ENCODE data around the gene CD3E. TPM values are rescaled to one million over a fixed set of nuclear protein-coding genes. Genes with fewer than 3 reads are reported as not detected.

The CD3E gene
- total RNA-seq, 5 donors from 2014 or later (not counting 1 experiment from before 2014, with no cell fraction given), result 555 to 659 (median 596) TPM

- no peaks in the 10 kb centered on the region for H3K27me3 Mint-ChIP-seq
- peak overlapping the region; percentile 90 to 91 for H3K27ac Mint-ChIP-seq
- Histone ChIP-seq H3K27me3 (replicated peaks in 1 of 2; ENCODE audit: control insufficient read depth in 2 of 2, extremely low read depth in 1 of 2, insufficient read depth in 2 of 2, low read length in 1 of 2) (no peaks in the 10 kb centered on the region), H3K27ac (ENCODE audit: low read length) (peak overlapping the region; percentile 97), H3K9me3 (no peaks in the 10 kb centered on the region), H3K4me1 (ENCODE audit: control insufficient read depth in 1 of 2, extremely low read depth in 1 of 2, insufficient read depth in 2 of 2, low read length in 2 of 2) (peaks cover 32 to 58% of the 10 kb centered on the region in 2 experiments), H3K4me3 (ENCODE audit: control insufficient read depth in 1 of 2, extremely low read depth in 1 of 2, low read length in 1 of 2) (no peak overlapping the region), H3K36me3 (ENCODE audit: control insufficient read depth in 2 of 2, extremely low read depth in 1 of 2, insufficient read depth in 1 of 2, low read length in 1 of 2) (peaks cover under 1 to 38% of the 10 kb centered on the region in 2 donors)
- H3K4me3 Mint-ChIP-seq, result peak overlapping the region; percentile 15 to 46 (median 25)
- peak; percentile 11 to 37 (median 28) for ATAC-seq (replicated peaks in 1 of 4)
- ChIA-PET CTCF (interaction anchor here in 1 of 2 donors (0.6 to 1.2 kb wide), 3 partner anchors 29 to 514 kb away, joined by 3 to 4 read pairs (median 4); no protein-coding TSS in a partner anchor), POLR2A (interaction anchor here in 1 of 2 donors (0.7 to 1.0 kb wide), 3 partner anchors 26 to 578 kb away, joined by 3 to 4 read pairs (median 3); no protein-coding TSS in a partner anchor)
- H3K9me3 Mint-ChIP-seq, result no peaks in the 10 kb centered on the region
- DNase-seq, result peak in 1 of 35 experiments; percentile 53
- H3K4me1 Mint-ChIP-seq, result peaks cover 52 to 58% (median 52%) of the 10 kb centered on the region in 3 donors
- peaks cover 19% of the 10 kb centered on the region for H3K36me3 Mint-ChIP-seq
- no CpG with 5 or more reads among the region's 1 CpG for WGBS (ENCODE audit: insufficient coverage)
Observed at GRCh38 chr11:118334745-118335144, 30.2 kb downstream of the CD3E start.

GRCh38 chr11:118338637-118339061 is 34.1 kb downstream of the CD3E start:
- H3K4me1 ChIP-seq (ENCODE audit: control insufficient read depth in 1 of 2, extremely low read depth in 1 of 2, insufficient read depth in 2 of 2, low read length in 2 of 2), result peaks cover 40 to 70% of the 10 kb centered on the region in 2 experiments
- ATAC-seq (replicated peaks in 1 of 4) (peak; percentile 61 to 77 (median 66)), DNase-seq (peak; percentile 62 to 95 (median 83))
- H3K9me3 ChIP-seq, result no peaks in the 10 kb centered on the region
- H3K4me3 Mint-ChIP-seq, result peak overlapping the region; percentile 85 to 91 (median 87)
- H3K9me3 Mint-ChIP-seq, result no peaks in the 10 kb centered on the region
- H3K27ac Mint-ChIP-seq, result peak overlapping the region; percentile 98 to 100
- 3% methylated on average over 5 of the region's 7 CpGs for WGBS (ENCODE audit: insufficient coverage)
- peaks cover 35% of the 10 kb centered on the region for H3K36me3 Mint-ChIP-seq
- H3K4me1 Mint-ChIP-seq, result peaks cover 64 to 82% (median 65%) of the 10 kb centered on the region in 3 donors
- H3K27me3 Mint-ChIP-seq, result no peaks in the 10 kb centered on the region
- peak overlapping the region; percentile 97 for H3K27ac ChIP-seq (ENCODE audit: low read length)
- ChIA-PET CTCF (interaction anchor here (0.6 to 2.4 kb wide), 5 partner anchors 12 to 87 kb away, joined by 3 to 5 read pairs (median 4); partner anchors contain the start of genes CD3E (in 1 of the 2) and MPZL3 (in 1 of the 2)), POLR2A (interaction anchor here (0.5 to 1.2 kb wide), 6 partner anchors 27 to 87 kb away, joined by 3 read pairs; partner anchors contain the start of gene MPZL3 (in 1 of the 2))
- peaks cover 7 to 43% of the 10 kb centered on the region in 2 donors for H3K36me3 ChIP-seq (ENCODE audit: control insufficient read depth in 2 of 2, extremely low read depth in 1 of 2, insufficient read depth in 1 of 2, low read length in 1 of 2)
- no peaks in the 10 kb centered on the region for H3K27me3 ChIP-seq (replicated peaks in 1 of 2; ENCODE audit: control insufficient read depth in 2 of 2, extremely low read depth in 1 of 2, insufficient read depth in 2 of 2, low read length in 1 of 2)
- peak overlapping the region; percentile 73 to 88 for H3K4me3 ChIP-seq (ENCODE audit: control insufficient read depth in 1 of 2, extremely low read depth in 1 of 2, low read length in 1 of 2)

- Histone ChIP-seq H3K4me3 (ENCODE audit: control insufficient read depth in 1 of 2, extremely low read depth in 1 of 2, low read length in 1 of 2) (peak overlapping the region; percentile 73 to 88), H3K27ac (ENCODE audit: low read length) (peak overlapping the region; percentile 97), H3K27me3 (replicated peaks in 1 of 2; ENCODE audit: control insufficient read depth in 2 of 2, extremely low read depth in 1 of 2, insufficient read depth in 2 of 2, low read length in 1 of 2) (no peaks in the 10 kb centered on the region), H3K4me1 (ENCODE audit: control insufficient read depth in 1 of 2, extremely low read depth in 1 of 2, insufficient read depth in 2 of 2, low read length in 2 of 2) (peaks cover 35 to 73% of the 10 kb centered on the region in 2 experiments), H3K36me3 (ENCODE audit: control insufficient read depth in 2 of 2, extremely low read depth in 1 of 2, insufficient read depth in 1 of 2, low read length in 1 of 2) (peaks cover 7 to 41% of the 10 kb centered on the region in 2 donors), H3K9me3 (no peaks in the 10 kb centered on the region)
- no peaks in the 10 kb centered on the region for H3K9me3 Mint-ChIP-seq
- POLR2A ChIA-PET, result interaction anchor here (0.5 to 1.2 kb wide), 8 partner anchors 28 to 88 kb away, joined by 3 to 4 read pairs (median 3); partner anchors contain the start of gene MPZL3 (in 1 of the 2)
- H3K27me3 Mint-ChIP-seq, result no peaks in the 10 kb centered on the region
- H3K4me1 Mint-ChIP-seq, result peaks cover 64 to 82% (median 65%) of the 10 kb centered on the region in 3 donors
- CTCF ChIA-PET, result interaction anchor here (0.6 to 2.4 kb wide), 5 partner anchors 13 to 87 kb away, joined by 3 to 5 read pairs (median 4); partner anchors contain the start of genes CD3E (in 1 of the 2) and MPZL3 (in 1 of the 2)
- H3K27ac Mint-ChIP-seq, result peak overlapping the region; percentile 98 to 100
- H3K4me3 Mint-ChIP-seq, result peak overlapping the region; percentile 85 to 91 (median 87)
- peak in 3 of 4 experiments; percentile 5 to 12 (median 8) for ATAC-seq (replicated peaks in 1 of 4)
- peak in 3 of 35 experiments; percentile 24 to 55 (median 33) for DNase-seq
- WGBS (ENCODE audit: insufficient coverage), result 0% methylated on average over 3 of the region's 5 CpGs
- peaks cover 35% of the 10 kb centered on the region for H3K36me3 Mint-ChIP-seq
Observed at GRCh38 chr11:118339281-118339961, 34.9 kb downstream of the CD3E start.

- ATAC-seq (replicated peaks in 1 of 4), result no peak
- Mint-ChIP-seq H3K4me1 (peaks cover 61 to 82% (median 64%) of the 10 kb centered on the region in 3 donors), H3K9me3 (no peaks in the 10 kb centered on the region), H3K4me3 (peak overlapping the region; percentile 85 to 91 (median 87)), H3K36me3 (peaks cover 37% of the 10 kb centered on the region), H3K27ac (peak overlapping the region; percentile 98 to 100), H3K27me3 (no peaks in the 10 kb centered on the region)
- peak overlapping the region; percentile 73 to 88 for H3K4me3 ChIP-seq (ENCODE audit: control insufficient read depth in 1 of 2, extremely low read depth in 1 of 2, low read length in 1 of 2)
- WGBS (ENCODE audit: insufficient coverage), result no CpG with 5 or more reads among the region's 3 CpGs
- peak in 1 of 35 experiments; percentile 52 for DNase-seq
- H3K36me3 ChIP-seq (ENCODE audit: control insufficient read depth in 2 of 2, extremely low read depth in 1 of 2, insufficient read depth in 1 of 2, low read length in 1 of 2), result peaks cover 7 to 41% of the 10 kb centered on the region in 2 donors
- peak overlapping the region; percentile 97 for H3K27ac ChIP-seq (ENCODE audit: low read length)
- no peaks in the 10 kb centered on the region for H3K9me3 ChIP-seq
- peaks cover 26 to 68% of the 10 kb centered on the region in 2 experiments for H3K4me1 ChIP-seq (ENCODE audit: control insufficient read depth in 1 of 2, extremely low read depth in 1 of 2, insufficient read depth in 2 of 2, low read length in 2 of 2)
- ChIA-PET POLR2A (interaction anchor here in 1 of 2 donors (0.5 to 1.0 kb wide), 3 partner anchors 14 to 142 kb away, joined by 3 to 8 read pairs (median 3); partner anchors contain the start of gene CD3E), CTCF (interaction anchor here (0.5 to 2.4 kb wide), 3 partner anchors 35 to 48 kb away, joined by 3 to 5 read pairs (median 4); no protein-coding TSS in a partner anchor)
- no peaks in the 10 kb centered on the region for H3K27me3 ChIP-seq (replicated peaks in 1 of 2; ENCODE audit: control insufficient read depth in 2 of 2, extremely low read depth in 1 of 2, insufficient read depth in 2 of 2, low read length in 1 of 2)
Observed at GRCh38 chr11:118340449-118340848, 35.9 kb downstream of the CD3E start.

GRCh38 chr11:118341261-118341660 is 36.7 kb downstream of the CD3E start:
- H3K36me3 Mint-ChIP-seq, result peaks cover 40% of the 10 kb centered on the region
- no peak for ATAC-seq (replicated peaks in 1 of 4)
- peak overlapping the region; percentile 73 to 88 for H3K4me3 ChIP-seq (ENCODE audit: control insufficient read depth in 1 of 2, extremely low read depth in 1 of 2, low read length in 1 of 2)

More at GRCh38 chr11:118341261-118341660, 36.7 kb downstream of the CD3E start:
- DNase-seq, result no peak
- Mint-ChIP-seq H3K9me3 (no peaks in the 10 kb centered on the region), H3K27ac (peak overlapping the region; percentile 98 to 100), H3K4me1 (peaks cover 63 to 84% (median 67%) of the 10 kb centered on the region in 3 donors), H3K27me3 (no peaks in the 10 kb centered on the region), H3K4me3 (peak overlapping the region; percentile 85 to 91 (median 87))
- Histone ChIP-seq H3K36me3 (ENCODE audit: control insufficient read depth in 2 of 2, extremely low read depth in 1 of 2, insufficient read depth in 1 of 2, low read length in 1 of 2) (peaks cover 7 to 39% of the 10 kb centered on the region in 2 donors), H3K27ac (ENCODE audit: low read length) (peak overlapping the region; percentile 97), H3K9me3 (no peaks in the 10 kb centered on the region), H3K4me1 (ENCODE audit: control insufficient read depth in 1 of 2, extremely low read depth in 1 of 2, insufficient read depth in 2 of 2, low read length in 2 of 2) (peaks cover 24 to 68% of the 10 kb centered on the region in 2 experiments), H3K27me3 (replicated peaks in 1 of 2; ENCODE audit: control insufficient read depth in 2 of 2, extremely low read depth in 1 of 2, insufficient read depth in 2 of 2, low read length in 1 of 2) (no peaks in the 10 kb centered on the region)
- 0% methylated on average over 2 of the region's 3 CpGs for WGBS (ENCODE audit: insufficient coverage)
- ChIA-PET CTCF (interaction anchor here (0.5 to 1.8 kb wide), 3 partner anchors 9 to 142 kb away, joined by 3 to 10 read pairs (median 7); no protein-coding TSS in a partner anchor), POLR2A (interaction anchor here (0.5 to 0.8 kb wide), 3 partner anchors 14 to 40 kb away, joined by 3 to 8 read pairs (median 4); no protein-coding TSS in a partner anchor)

Measured in T-cell (primary cell).